GM12891 (cell line): ENCODE results near the gene TTC28.

Experiments
- DNase-seq: peaks from one replicate; pipeline ENCODE4 v3.0.0; 2011; ENCODE audit warnings: low spot score; ENCODE audit not compliant: insufficient read length
- FAIRE-seq: peaks from 2 replicates; lab custom pipeline; 2011; peaks lifted over from hg19 to GRCh38; lab: Jason Lieb, UNC
- PAX5 ChIP-seq: IDR thresholded peaks from 2 replicates; pipeline ENCODE4 v1.6.1; 2011; ENCODE audit warnings: low read length, moderate library complexity, mild to moderate bottlenecking; ENCODE audit not compliant: insufficient read depth, severe bottlenecking
- POLR2A ChIP-seq: IDR thresholded peaks from 2 replicates; pipeline ENCODE4 v1.6.1; 2011; ENCODE audit warnings: low read depth, low read length, control low read depth
- POLR2AphosphoS5 ChIP-seq: IDR thresholded peaks from 2 replicates; pipeline ENCODE4 v1.6.1; 2011; ENCODE audit warnings: low read depth, low read length, control low read depth
- POU2F2 ChIP-seq: IDR thresholded peaks from 2 replicates; pipeline ENCODE4 v1.6.1; 2011; ENCODE audit warnings: low read depth, mild to moderate bottlenecking, control low read depth, low read length, moderate library complexity
- SPI1 ChIP-seq: IDR thresholded peaks from 2 replicates; pipeline ENCODE4 v1.6.1; 2011; ENCODE audit warnings: low read depth, low read length, control low read depth
- TAF1 ChIP-seq: IDR thresholded peaks from 2 replicates; pipeline ENCODE4 v1.6.1; 2011; ENCODE audit warnings: low read depth, low read length, control low read depth

Gene TTC28

GRCh38 chr22:27947448-27947847, 732.2 kb downstream of the TTC28 start:
- TF ChIP-seq POLR2AphosphoS5: no peak
- no peak for TF ChIP-seq POLR2A
- TF ChIP-seq POU2F2: no peak
- TF ChIP-seq PAX5: no peak
- no peak for TF ChIP-seq TAF1
- no peak for TF ChIP-seq SPI1
- DNase-seq: no peak
- FAIRE-seq: no peak

- FAIRE-seq: no peak
- no peak for DNase-seq
- TF ChIP-seq TAF1 (no peak), POLR2A (no peak), POU2F2 (no peak), SPI1 (no peak), PAX5 (no peak), POLR2AphosphoS5 (no peak)
These were observed 738.5 kb downstream of the TTC28 start for GRCh38 chr22:27941143-27941542.

GRCh38 chr22:27937453-27937852, 742.2 kb downstream of the TTC28 start:
- peak; percentile 5 for FAIRE-seq
- DNase-seq: no peak
- TF ChIP-seq PAX5 (no peak), POLR2AphosphoS5 (no peak), POLR2A (no peak), TAF1 (no peak), SPI1 (no peak), POU2F2 (no peak)

- TF ChIP-seq TAF1 (no peak), POU2F2 (no peak), PAX5 (no peak), POLR2AphosphoS5 (no peak), POLR2A (no peak), SPI1 (no peak)
- DNase-seq (no peak), FAIRE-seq (no peak)
These were observed 743.7 kb downstream of the TTC28 start for GRCh38 chr22:27935897-27936296.

GRCh38 chr22:27934069-27934468, 745.6 kb downstream of the TTC28 start:
- DNase-seq: no peak
- TF ChIP-seq PAX5: no peak
- no peak for TF ChIP-seq POLR2AphosphoS5
- TF ChIP-seq POU2F2: no peak
- TF ChIP-seq TAF1: no peak
- TF ChIP-seq POLR2A: no peak
- TF ChIP-seq SPI1: no peak
- FAIRE-seq: no peak

GRCh38 chr22:27933186-27933983, 746.3 kb downstream of the TTC28 start:
- DNase-seq (no peak), FAIRE-seq (no peak)
- TF ChIP-seq SPI1 (no peak), PAX5 (no peak), POU2F2 (no peak), TAF1 (no peak), POLR2A (no peak), POLR2AphosphoS5 (no peak)

- no peak for DNase-seq
- no peak for FAIRE-seq
- TF ChIP-seq PAX5: no peak
- no peak for TF ChIP-seq POLR2AphosphoS5
- TF ChIP-seq TAF1: no peak
- TF ChIP-seq SPI1: no peak
These were observed 749.1 kb downstream of the TTC28 start for GRCh38 chr22:27930331-27931060.
